ENCODE data around the gene CLASP1. TPM values are rescaled to one million over a fixed set of nuclear protein-coding genes. Genes with fewer than 3 reads are reported as not detected.
"Not testable (repeated sequence)": the region's sequence is repeated elsewhere in the genome, so short reads cannot be mapped to it uniquely, and the experiment has no call there.

Gene CLASP1
- total RNA-seq, 1 experiment from 2014 or later, result 49.2 TPM

DNA sequence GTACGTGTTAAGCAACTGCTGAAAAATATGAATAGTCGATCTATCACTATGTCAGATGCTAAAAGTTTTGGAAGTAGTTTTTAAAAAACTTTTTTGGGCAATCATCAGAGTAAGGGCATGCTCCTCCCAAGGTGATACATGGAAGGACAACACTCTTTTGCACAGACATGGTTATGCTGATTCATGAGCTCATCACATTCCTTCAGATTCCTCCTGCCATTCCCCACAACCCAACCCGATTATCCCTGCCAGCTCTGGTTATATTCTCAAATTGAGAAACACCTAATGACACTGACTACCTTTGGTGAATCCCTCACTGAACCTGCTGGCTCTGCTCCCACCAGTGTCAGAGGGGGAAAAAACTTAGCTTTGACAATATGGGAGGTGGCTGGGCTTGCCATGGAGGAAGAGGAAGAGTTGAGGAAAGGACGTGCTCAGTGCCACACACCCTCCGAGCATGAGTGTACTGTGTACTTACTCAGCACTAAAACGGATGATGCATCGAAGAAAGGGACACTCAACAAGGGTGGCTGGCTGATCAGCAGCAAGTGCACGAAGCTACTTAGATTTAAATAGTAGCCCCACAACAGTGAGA lies 202.5 kb downstream of the CLASP1 start:
- in situ Hi-C loops (cut with HindIII; ENCODE audit: low pct_unique_long_range_greater_than_20kb, low sequenced_read_pairs) (no loop called here), intact Hi-C loops (cut with micrococcal nuclease; ENCODE audit: unreplicated experiment) (no loop called here)
- DNase-seq (ENCODE audit: low read depth, low spot score) (no peak), ATAC-seq (no peak)
- Histone ChIP-seq H3K4me3 (ENCODE audit: low read depth in 2 of 2, low read length in 2 of 2) (no peak overlapping the region), H3K9me3 (ENCODE audit: control insufficient read depth, insufficient read depth, low read depth, low read length) (no peaks in the 10 kb centered on the region), H3K36me3 (ENCODE audit: control insufficient read depth, insufficient read depth, low read length) (peaks cover 42% of the 10 kb centered on the region), H3K4me1 (ENCODE audit: control insufficient read depth, insufficient read depth, low read length) (no peaks in the 10 kb centered on the region), H3K27me3 (ENCODE audit: control insufficient read depth, insufficient read depth, low read length) (no peaks in the 10 kb centered on the region), H3K27ac (ENCODE audit: low read length) (no peak overlapping the region)
- CTCF ChIA-PET, result no interaction called here
- no peak for TF ChIP-seq REST (IDR thresholded peaks at IDR 0.05; ENCODE audit: insufficient read depth in 1 of 2, low read depth in 2 of 2, low read length in 1 of 2)
- TF ChIP-seq POLR2AphosphoS5 (IDR thresholded peaks at IDR 0.05; ENCODE audit: low read depth, low read length), result no peak
- no TSS peak for BruUV-seq (replicated peaks)
- POLR2A ChIA-PET, result interaction anchor here (0.6 kb wide), 2 partner anchors 13 to 15 kb away, joined by 4 read pairs; no protein-coding TSS in a partner anchor

DNA sequence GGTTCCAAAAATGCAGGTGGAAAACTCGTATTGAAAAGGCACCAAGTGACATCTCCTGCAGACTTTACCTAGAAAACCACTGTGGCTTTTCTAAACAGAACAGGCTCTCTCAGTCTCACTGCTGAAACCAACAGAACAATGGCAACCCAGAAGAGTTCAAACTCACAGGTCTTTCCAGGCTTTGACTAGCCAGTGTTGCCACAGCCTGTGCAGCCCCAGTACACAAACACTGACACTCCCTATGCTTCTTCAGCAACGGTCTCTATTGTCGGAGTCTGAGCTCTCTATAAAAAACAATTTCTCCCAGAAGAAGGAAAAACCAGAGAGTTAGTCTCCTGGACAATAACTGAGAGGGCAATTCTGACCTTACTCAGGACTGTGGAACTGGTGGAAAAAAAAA lies 206.4 kb downstream of the CLASP1 start:
- no peak overlapping the region for H3K27ac ChIP-seq (ENCODE audit: low read length)
- H3K36me3 ChIP-seq (ENCODE audit: control insufficient read depth, insufficient read depth, low read length), result peaks cover 26% of the 10 kb centered on the region
- in situ Hi-C loops (cut with HindIII; ENCODE audit: low pct_unique_long_range_greater_than_20kb, low sequenced_read_pairs), result no loop called here
- ChIA-PET POLR2A (no interaction called here), CTCF (no interaction called here)
- TF ChIP-seq SIN3A (IDR thresholded peaks at IDR 0.05; ENCODE audit: borderline replicate concordance, insufficient read depth, low read depth, low read length), result no peak
- no TSS peak for BruUV-seq (replicated peaks)
- ATAC-seq, result no peak
- H3K27me3 ChIP-seq (ENCODE audit: control insufficient read depth, insufficient read depth, low read length), result no peaks in the 10 kb centered on the region
- intact Hi-C loops (cut with micrococcal nuclease; ENCODE audit: unreplicated experiment), result no loop called here
- H3K4me3 ChIP-seq (ENCODE audit: low read depth in 2 of 2, low read length in 2 of 2), result no peak overlapping the region
- no peak for DNase-seq (ENCODE audit: low read depth, low spot score)
- no peaks in the 10 kb centered on the region for H3K4me1 ChIP-seq (ENCODE audit: control insufficient read depth, insufficient read depth, low read length)
- no peaks in the 10 kb centered on the region for H3K9me3 ChIP-seq (ENCODE audit: control insufficient read depth, insufficient read depth, low read depth, low read length)

- H3K27ac ChIP-seq (ENCODE audit: low read length); H3K4me1 ChIP-seq (ENCODE audit: control insufficient read depth, insufficient read depth, low read length); DNase-seq (ENCODE audit: low read depth, low spot score); BruUV-seq (replicated peaks); H3K27me3 ChIP-seq (ENCODE audit: control insufficient read depth, insufficient read depth, low read length); H3K36me3 ChIP-seq (ENCODE audit: control insufficient read depth, insufficient read depth, low read length); POLR2A ChIA-PET; H3K4me3 ChIP-seq (ENCODE audit: low read depth in 2 of 2, low read length in 2 of 2); in situ Hi-C loops (cut with HindIII; ENCODE audit: low pct_unique_long_range_greater_than_20kb, low sequenced_read_pairs); ATAC-seq; intact Hi-C loops (cut with micrococcal nuclease; ENCODE audit: unreplicated experiment); H3K9me3 ChIP-seq (ENCODE audit: control insufficient read depth, insufficient read depth, low read depth, low read length); CTCF ChIA-PET: not testable (repeated sequence)
Observed at GRCh38 chr2:121438290-121438689, 211.0 kb downstream of the CLASP1 start.

DNA sequence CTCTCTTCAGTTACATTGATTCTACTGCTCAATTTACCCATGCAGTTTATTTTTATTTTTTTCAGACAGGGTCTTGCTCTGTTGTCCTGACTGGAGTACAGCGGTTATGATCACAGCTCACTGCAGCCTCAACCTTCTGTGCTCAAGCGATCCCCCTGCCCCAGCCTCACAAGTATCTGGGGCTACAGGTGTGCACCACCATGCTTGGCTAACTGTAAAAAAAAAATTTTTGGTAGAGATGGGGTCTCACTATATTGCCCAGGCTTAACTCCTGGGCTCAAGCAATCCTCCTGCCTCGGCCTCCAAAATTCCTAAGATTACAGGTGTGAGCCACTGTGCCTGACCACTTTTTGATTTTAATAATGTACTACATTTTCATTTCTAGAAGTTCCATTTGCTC lies 212.3 kb downstream of the CLASP1 start:
- ChIA-PET CTCF (no interaction called here), POLR2A (no interaction called here)
- H3K4me1 ChIP-seq (ENCODE audit: control insufficient read depth, insufficient read depth, low read length), result no peaks in the 10 kb centered on the region
- no peaks in the 10 kb centered on the region for H3K9me3 ChIP-seq (ENCODE audit: control insufficient read depth, insufficient read depth, low read depth, low read length)
- in situ Hi-C loops (cut with HindIII; ENCODE audit: low pct_unique_long_range_greater_than_20kb, low sequenced_read_pairs) (no loop called here), intact Hi-C loops (cut with micrococcal nuclease; ENCODE audit: unreplicated experiment) (no loop called here)
- H3K36me3 ChIP-seq (ENCODE audit: control insufficient read depth, insufficient read depth, low read length), result no peaks in the 10 kb centered on the region
- no peak overlapping the region for H3K4me3 ChIP-seq (ENCODE audit: low read depth in 2 of 2, low read length in 2 of 2)
- DNase-seq (ENCODE audit: low read depth, low spot score) (no peak), ATAC-seq (no peak)
- no peak overlapping the region for H3K27ac ChIP-seq (ENCODE audit: low read length)
- H3K27me3 ChIP-seq (ENCODE audit: control insufficient read depth, insufficient read depth, low read length), result no peaks in the 10 kb centered on the region
- no TSS peak for BruUV-seq (replicated peaks)
- TF ChIP-seq CTCF (IDR thresholded peaks at IDR 0.05) (no peak), TCF7L2 (IDR thresholded peaks at IDR 0.05; ENCODE audit: low read depth, low read length) (no peak), REST (IDR thresholded peaks at IDR 0.05; ENCODE audit: insufficient read depth in 1 of 2, low read depth in 2 of 2, low read length in 1 of 2) (no peak), POLR2AphosphoS5 (IDR thresholded peaks at IDR 0.05; ENCODE audit: low read depth, low read length) (no peak), SIN3A (IDR thresholded peaks at IDR 0.05; ENCODE audit: borderline replicate concordance, insufficient read depth, low read depth, low read length) (no peak)
